Measurements from ENCODE around the gene SEMA3E.

DNA sequence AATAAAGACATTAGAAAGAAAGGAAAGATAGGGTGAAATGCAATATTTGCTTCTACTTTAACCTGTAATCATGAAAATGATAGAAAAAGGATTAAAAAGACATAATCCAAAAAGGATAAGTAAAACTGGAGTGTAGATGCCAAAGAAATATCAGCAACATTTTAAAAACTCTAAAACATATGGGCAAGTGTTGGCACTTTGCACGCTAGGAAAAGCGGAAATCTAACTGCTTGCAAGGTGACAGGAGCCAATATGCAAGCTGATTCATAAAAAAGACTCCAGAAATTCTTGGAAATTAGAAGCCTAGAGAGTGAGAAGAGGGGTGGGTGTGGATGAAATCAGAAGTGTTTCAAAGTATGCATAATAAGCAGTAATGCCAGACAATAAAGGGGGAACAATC is 161.1 kb downstream of the SEMA3E start:
- TF ChIP-seq SPI1 (IDR thresholded peaks at IDR 0.05; ENCODE audit: low read depth, low read length) (no peak), POLR2A (IDR thresholded peaks at IDR 0.05; ENCODE audit: low read depth, low read length) (no peak), POLR2AphosphoS5 (IDR thresholded peaks at IDR 0.05; ENCODE audit: low read depth, low read length) (no peak), PAX5 (IDR thresholded peaks at IDR 0.05; ENCODE audit: insufficient read depth, low read length, severe bottlenecking) (no peak), POU2F2 (IDR thresholded peaks at IDR 0.05; ENCODE audit: low read depth, low read length) (no peak)

Measured in GM12891 (cell line).